Measurements from ENCODE around the gene RBBP6.

GRCh38 chr16:24504472-24505345, 34.7 kb upstream of the RBBP6 start:
- TF ChIP-seq CTCF (IDR thresholded peaks at IDR 0.05): peak; percentile 65 to 69 (median 66)
- TF ChIP-seq POLR2A (IDR thresholded peaks at IDR 0.05): no peak
- TF ChIP-seq EP300 (IDR thresholded peaks at IDR 0.05): no peak

Data from tibial nerve (tissue), 4 donors.